Fibroblast of skin of right quadriceps (primary cell): Measurements from ENCODE around the gene NPR1.
"Not testable (repeated sequence)": the region's sequence is repeated elsewhere in the genome, so short reads cannot be mapped to it uniquely, and the experiment has no call there.

Source experiments
- DNase-seq: peaks from one replicate; pipeline ENCODE4 v3.0.0-alpha.2; 2013

The NPR1 gene

DNA sequence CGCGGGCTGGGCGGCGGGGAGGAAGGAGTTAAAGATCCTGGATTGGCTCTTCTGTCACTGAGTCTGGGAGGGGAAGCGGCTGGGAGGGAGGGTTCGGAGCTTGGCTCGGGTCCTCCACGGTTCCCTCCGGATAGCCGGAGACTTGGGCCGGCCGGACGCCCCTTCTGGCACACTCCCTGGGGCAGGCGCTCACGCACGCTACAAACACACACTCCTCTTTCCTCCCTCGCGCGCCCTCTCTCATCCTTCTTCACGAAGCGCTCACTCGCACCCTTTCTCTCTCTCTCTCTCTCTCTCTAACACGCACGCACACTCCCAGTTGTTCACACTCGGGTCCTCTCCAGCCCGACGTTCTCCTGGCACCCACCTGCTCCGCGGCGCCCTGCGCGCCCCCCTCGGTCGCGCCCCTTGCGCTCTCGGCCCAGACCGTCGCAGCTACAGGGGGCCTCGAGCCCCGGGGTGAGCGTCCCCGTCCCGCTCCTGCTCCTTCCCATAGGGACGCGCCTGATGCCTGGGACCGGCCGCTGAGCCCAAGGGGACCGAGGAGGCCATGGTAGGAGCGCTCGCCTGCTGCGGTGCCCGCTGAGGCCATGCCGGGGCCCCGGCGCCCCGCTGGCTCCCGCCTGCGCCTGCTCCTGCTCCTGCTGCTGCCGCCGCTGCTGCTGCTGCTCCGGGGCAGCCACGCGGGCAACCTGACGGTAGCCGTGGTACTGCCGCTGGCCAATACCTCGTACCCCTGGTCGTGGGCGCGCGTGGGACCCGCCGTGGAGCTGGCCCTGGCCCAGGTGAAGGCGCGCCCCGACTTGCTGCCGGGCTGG, at the start of gene NPR1:
Gene NPR1, plus strand, starts transcription at position 170 of the 818 bp plus-strand sequence. Its CDS starts 421 bp downstream, at position 591.
- no peak for DNase-seq

DNA sequence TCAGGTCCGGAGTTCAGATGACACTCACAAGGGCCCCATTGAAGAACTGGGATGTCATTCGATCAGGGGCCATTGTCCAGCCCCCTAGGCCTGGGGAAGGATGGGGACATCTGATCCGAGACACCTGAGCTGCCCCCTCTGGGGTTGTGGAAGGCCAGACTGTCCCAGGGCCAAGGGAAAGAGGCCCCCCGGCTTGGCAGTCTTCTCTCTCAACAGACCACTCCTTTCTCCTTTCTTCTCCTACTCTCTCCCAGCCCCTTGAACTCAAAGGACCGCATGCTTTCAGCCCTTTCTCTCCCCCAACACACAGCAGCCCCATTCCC, 49.2 kb upstream of the NPR1 start:
- DNase-seq, result no peak

DNA sequence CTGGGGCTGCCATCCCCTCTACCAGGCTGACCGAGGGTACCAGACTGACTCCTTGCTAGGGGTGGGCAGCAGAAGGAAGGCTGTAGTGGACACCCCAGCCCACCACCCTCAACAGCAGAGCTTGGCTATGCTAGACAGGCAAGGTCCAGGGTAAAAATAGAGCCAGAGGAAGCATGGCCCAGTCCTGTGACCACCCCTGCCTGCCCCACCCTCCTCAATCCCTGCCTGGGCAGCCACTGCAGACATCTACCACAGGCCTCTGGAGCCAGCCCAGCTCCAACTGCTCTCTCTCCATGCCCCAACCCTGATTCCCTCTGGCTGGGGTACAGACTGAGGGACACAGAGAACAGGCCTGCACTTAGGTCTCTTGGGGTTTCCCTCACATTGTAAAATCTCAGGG, 48.5 kb upstream of the NPR1 start:
- no peak for DNase-seq

DNA sequence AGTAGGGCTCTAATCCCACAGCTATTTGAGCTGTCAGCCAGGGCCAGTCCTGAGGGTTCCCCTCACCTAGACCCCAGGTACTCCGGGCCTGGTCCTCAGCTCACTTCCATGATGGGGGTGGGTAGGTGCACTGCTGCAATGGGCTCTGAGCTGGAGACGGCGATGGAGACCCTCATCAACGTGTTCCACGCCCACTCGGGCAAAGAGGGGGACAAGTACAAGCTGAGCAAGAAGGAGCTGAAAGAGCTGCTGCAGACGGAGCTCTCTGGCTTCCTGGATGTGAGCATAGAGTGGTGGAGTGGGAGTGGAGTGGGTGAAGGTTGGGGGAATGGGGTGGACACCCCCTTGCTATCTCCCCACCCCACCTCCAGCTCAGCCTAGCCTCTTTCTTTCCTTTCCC, 48.1 kb upstream of the NPR1 start:
- no peak for DNase-seq

DNA sequence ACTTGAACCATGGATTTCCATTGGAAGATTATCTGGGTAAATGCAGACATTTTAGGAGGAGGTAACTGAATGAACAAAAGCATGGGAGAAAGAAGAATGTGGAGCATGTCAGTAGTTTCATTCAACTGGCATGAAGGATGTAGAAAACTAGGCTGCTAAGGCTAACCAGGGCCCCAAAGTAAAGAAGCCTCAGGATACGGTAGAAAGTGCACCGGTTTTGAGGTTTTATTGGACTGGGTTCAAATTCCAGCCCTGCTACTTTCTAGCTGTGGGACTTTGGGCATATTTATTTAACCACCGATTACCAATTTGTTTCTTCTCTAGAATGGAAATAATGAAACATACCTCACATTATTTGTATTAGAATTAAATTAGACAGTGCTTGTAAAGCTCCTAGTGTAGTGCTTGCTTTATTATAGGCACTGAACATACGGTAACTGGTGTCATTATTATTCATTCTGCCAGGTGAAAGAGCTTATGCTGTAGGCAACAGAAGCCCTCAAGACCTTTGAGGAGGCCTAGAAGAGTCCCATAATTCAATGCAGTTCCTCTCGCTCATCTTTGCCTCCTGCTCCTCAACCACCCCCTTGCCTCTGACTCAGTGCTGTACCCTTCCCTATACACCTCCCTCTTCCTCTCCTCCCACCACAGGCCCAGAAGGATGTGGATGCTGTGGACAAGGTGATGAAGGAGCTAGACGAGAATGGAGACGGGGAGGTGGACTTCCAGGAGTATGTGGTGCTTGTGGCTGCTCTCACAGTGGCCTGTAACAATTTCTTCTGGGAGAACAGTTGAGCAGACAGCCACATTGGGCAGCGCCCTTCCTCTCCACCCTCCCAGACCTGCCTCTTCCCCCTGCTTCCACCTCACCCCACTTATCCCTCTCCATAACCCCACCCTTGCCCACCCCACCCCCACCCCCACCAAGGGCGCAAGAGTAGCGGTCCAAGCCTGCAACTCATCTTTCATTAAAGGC, 47.2 kb upstream of the NPR1 start:
- no peak for DNase-seq

DNA sequence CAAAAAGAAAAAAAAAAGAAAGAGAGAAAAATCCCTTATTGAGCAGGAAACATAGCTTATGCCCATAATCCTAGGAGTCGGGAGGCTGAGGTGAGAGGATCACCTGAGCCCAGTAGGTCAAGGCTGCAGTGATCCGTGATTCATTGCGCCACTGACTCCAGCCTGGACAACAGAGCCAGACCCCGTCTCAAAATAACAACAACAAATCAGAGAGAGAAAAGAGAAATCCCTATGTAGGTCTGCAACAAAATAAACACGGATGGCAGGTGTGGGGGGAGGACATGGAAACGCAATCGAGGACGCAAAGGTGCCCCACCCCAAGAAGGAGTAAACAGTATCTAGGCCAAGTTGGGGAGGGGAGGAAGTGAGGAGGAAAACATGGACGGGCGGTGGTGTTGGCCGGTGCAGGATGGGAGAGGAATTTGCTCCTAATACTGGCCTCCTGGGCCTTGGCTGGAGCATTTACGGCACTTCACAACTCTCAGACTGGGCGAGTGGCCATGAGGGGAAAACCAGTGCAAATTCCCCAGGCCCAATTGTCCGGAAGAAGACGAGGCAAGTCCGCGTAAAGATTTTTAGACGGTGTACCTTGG, 45.2 kb upstream of the NPR1 start:
- DNase-seq, result no peak

DNA sequence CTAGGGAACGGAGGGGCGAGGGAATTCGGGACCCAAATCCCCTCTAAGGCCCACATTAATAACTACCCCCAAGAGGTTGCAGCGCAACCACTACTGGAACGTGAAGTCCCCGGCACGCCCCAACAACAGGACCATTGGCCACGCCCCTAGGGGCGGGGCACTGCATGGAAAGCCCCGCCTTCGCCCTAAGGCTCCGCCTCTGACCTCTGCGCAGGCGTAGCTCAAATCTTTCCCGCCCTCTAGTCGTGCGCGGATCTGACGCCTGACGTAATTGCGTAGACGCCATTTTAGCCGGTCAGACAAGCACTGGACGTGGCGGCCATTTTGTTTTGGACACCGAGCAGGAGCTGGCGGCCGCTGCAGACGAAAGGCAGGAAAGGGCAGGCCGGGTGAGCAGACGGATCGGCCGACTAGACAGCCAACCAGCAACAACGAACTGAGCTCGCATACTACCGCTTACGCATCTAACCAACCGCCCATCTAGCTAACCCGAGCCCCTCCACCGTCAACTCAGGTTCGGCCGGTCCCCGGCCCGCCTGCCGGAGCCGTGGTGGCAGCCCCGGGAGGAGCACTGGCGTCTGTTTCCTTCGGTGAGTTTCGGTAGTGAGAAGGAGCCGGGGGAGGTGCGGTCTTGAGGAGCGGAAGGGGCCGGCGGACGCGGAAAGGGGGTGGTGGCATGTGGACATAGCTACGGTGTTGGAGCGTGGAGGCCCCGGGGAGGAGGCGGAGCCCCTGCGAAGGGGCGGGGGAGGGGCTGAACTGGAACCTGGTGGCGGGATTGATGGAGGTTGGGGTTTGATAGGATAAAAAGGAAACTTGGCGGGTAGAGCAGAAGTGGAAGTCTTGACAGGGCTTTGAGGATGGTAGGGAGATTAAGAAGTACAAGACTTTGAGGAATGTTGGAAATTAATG, 44.5 kb upstream of the NPR1 start, which contains the start of gene CHTOP:
Gene CHTOP, plus strand, starts transcription at position 313 of the 912 bp plus-strand sequence. CDS start 2,523 bp downstream, outside the sequence.
- peak; percentile 99 for DNase-seq

DNA sequence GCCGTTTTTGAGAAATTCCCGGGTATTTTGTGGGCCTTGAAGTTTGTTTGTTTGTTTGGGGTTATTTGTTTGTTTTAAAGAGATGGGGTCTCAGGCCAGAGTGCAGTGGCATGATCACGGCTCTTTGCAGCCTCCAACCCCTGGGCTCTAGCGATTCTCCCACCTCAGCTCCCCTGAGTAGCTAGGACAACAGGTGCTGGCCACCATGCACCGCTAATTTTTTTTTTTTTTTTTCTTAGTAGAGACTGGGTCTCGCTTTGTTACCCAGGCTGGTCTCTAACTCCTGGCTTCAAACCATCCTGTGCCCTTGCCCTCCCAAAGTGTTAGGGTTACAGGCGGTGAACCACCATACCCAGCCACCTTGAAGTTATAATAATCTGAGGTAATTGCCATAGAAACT, 42.6 kb upstream of the NPR1 start:
- DNase-seq, result no peak

DNA sequence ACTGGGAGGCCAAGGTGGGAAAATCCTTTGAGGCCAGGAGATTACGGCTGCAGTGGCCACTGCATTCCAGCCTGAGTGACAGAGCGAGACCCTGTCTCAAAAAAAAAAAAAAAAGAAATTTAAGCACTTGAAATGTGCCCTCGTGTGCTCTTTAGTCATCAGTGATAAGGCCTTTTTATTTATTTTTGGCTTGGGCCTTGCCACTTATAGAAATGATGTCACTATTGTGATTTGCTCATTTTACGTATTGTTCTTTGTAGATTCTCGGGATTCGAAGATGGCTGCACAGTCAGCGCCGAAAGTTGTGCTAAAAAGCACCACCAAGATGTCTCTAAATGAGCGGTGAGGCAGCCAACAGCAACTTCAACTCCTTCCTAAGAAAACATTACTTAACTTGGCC, 42.2 kb upstream of the NPR1 start:
- no peak for DNase-seq

DNA sequence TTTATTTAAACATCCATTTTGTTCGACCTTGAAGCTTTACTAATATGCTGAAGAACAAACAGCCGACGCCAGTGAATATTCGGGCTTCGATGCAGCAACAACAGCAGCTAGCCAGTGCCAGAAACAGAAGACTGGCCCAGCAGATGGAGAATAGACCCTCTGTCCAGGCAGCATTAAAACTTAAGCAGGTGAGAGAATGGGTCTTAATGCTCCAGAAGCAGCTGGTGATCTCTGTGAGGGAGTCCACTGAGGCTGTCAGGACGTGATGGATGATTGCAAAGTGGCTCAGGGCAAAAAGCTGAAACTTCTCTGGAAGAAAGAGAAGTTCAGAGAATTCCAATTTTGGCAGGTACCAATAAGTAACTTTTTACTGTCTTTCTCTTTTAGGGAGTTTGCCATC, 40.2 kb upstream of the NPR1 start:
- DNase-seq, result no peak

DNA sequence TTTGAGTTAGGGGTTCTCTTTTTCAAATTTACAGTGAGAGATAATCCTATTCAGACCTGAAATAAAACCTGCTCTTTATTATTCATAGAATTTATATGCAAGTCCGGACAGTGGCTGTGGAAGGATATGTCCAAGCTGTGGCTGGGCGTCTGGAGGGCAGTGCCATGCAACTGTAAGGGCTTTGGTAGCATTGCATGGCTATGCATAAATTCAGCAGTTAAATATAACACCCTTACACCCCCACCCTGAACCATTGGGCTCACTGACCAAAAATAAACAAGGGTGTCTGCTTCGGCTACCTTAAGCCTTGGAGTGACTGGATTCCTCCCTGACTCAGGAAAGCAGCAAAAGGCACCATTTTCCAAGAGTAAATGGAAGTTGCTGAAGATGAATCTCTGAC, 39.2 kb upstream of the NPR1 start:
- no peak for DNase-seq

DNA sequence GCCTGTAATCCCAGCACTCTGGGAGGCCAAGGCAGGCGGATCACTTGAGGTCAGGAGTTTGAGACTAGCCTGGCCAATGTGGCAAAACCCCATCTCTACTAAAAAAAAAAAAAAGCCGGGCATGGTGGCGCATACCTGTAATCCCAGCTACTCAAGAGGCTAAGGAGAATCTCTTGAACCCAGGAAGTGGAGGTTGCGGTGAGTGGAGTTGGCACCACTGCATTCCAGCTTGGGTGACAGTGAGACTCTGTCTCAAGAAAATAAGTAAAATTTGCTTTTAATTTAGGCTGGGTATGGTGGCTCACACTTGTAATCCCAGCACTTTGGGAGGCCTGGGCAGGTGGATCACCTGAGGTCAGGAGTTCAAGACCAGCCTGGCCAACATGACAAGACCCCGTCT, 38.3 kb upstream of the NPR1 start:
- not testable (repeated sequence) for DNase-seq

DNA sequence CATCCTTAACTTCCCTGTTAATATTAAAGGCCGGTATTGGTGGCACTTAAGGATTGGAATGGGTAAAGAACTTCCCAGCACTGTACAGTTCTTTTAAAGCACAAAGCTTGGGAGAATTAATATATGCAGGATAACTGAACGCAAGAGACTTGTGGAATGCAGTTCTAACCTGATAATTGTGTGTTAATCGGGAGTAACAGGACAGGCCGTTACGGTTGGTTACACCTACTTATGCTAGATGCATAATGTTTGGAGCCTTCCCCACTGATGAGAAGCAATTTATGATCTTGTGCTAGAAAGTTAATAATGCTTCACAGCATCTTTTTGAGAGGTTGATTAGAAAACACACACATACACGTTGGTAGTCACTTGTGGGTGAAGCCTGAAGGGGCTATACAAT, 37.6 kb upstream of the NPR1 start:
- DNase-seq, result no peak

DNA sequence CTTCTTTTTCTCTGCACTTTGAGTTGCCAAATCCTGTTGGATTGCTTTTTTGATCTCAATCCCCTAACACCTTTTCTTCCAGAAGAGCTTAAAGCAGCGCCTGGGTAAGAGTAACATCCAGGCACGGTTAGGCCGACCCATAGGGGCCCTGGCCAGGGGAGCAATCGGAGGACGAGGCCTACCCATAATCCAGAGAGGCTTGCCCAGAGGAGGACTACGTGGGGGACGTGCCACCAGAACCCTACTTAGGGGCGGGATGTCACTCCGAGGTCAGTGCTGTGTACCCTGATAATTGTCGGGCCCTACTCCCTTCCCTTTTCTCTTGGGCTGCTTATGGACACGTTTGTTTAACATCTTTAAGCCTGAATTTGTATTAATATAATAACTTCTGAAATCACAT, 36.3 kb upstream of the NPR1 start:
- no peak for DNase-seq

DNA sequence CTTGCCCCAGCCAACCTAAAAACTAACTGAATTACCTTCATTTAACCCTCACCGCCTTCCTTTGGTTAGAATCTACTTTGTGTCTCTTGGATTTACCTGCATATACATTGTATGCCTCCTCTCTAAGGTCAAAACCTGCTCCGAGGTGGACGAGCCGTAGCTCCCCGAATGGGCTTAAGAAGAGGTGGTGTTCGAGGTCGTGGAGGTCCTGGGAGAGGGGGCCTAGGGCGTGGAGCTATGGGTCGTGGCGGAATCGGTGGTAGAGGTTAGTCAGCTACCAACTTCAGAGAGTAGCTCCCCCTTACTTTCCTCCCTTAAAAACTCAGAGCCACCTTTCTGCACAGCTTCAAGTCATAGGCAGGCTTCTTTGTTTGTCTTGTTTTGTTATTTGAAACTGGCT, 35.4 kb upstream of the NPR1 start:
- DNase-seq, result no peak

DNA sequence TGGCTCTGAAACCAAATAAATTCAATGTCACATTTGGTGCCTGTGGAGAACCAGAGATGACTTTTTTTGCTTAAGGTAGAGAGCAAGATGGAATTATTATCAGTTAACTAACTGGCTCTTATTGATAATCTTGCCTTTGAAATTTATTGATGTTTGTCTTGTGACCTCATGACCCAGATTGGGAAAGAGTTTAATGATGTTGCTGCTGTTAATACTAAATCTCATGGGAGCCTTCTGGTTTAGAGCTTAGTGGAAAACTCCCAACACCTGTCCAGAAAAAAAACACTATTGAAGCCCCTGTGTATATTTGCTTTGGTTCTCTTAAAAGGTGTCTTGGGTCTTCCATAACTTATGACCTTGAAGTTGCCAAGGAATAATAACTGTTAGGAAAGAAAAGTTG, 34.7 kb upstream of the NPR1 start:
- DNase-seq, result no peak

DNA sequence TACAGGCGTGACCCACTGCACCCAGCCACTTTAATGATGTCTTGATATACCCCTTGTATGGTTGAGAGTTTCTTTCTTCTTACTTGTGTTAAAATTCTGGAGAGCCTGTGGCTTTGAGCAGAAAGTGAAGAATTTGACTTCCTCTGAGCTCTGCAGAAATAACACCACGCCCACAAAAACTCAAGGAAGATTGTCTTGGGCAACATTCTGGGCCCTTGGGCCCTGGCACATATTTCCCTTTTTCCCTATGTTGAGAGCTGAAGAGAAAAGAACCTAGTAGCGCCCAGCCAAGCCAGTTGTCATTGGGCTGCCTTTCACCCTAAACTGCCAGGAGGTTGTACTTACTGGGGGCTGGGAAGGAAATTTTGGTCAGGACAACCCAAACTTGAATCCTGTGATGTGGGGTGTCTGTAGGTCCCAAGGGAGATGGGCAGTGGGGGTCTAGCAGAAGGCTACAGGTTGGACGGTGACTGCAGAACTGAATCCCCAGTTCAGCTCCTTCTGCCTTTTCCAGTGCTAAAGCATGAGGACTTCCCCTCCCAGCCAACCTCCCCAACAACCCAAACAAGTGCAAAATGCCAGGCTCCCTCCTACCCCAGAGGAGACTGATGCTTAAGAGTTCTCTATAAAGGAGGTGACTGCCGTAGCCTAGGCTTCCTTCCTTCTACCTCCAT, 31.7 kb upstream of the NPR1 start:
- no peak for DNase-seq

DNA sequence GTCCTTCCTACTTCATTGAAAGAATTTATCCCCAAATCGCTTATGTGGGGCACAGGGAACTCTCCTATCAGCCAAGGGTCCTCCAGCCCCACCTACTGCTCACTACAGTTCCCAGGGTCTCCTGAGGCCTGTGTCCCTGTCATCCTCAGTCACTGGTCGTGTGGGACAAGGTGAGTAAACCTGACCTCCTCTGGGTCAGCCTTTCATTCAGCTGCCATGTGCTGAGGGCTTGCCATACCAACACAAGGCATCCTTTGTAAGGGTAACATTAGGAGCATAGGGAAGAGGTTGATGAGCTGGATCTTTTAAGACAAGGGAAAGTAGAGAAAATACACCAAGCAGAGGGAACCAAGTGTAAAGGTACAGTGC, 31.2 kb upstream of the NPR1 start:
- no peak for DNase-seq

DNA sequence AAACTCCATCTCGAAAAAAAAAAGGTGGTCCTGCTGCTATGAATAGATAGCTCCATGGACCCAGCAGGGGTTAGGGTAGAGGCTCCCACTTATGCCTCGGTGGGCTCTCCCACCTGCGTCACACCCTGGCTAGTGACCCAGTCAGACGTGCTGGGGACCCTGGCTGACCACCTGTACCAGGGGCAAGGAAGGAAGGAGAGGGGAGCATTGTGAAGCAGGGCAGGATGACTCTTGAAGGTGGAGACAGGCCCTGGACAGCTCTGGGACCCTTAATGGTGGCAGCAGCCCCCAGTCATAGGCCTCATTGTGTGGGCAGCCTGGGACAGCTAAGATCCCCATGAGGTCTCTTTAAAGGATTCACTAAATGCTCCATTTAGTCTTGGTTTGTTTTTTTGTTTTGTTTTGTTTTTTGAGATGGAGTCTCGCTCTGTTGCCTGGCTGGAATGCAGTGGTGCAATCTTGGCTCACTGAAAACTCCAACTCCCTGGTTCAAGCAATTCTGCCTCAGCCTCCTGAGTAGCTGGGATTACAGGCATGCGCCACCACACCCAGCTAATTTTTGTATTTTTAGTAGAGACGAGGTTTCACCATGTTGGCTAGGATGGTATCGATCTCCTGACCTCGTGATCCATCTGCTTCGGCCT, 30.4 kb upstream of the NPR1 start:
- no peak for DNase-seq

DNA sequence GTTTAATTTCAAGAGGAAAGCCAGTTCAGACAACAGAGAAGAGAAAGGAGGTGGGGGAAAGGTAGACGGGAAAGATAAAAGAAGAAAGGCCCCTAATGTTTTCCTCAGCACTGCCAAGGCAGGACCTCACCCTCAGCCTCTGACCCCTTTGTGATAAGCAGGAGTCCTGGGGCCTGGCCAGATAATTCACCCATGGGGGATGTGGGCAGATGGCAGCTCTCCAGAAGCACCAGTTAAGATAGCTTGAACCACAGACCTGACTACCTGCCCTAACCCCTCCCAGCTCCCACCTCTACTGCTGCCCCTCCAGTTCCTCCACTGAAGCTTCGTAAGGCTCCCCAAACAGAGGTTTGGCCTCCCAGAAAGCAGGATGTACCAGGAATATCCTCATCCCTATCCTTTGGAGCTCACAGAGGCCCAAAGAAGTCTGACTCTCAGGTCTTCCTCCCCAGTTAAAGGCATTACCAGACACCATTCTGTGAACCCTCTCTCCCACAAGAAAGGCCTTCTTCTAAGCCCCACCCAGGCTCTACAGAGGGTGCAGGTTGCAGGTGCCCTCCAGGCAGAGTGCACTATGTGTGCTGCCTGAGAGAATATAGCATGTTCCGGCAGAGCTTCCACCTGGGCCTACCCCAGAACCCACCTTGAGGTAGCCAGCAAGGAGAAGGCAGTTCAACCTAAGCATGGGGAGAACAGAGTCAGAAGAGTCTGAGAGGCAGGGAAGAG, 29.2 kb upstream of the NPR1 start:
- no peak for DNase-seq

DNA sequence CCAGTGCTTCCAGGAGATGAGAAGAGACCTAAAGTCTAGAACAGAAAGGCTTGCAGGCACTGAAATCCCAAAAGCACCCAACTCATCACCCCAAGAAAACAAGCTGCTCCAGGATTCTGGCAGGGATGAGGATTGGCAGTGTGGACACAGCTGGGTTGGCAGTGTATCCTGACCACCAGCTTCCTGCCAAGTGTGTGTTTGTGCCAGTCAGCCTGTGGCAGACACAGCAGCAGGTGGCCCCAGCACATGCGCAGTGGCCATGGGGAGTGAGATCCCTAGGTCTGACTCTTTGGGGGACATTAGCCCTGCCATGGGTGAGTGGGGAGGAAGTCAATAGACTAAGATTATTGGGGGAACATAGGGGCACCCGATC, 28.6 kb upstream of the NPR1 start:
- no peak for DNase-seq
